Kidney tubule cell (primary cell): ENCODE results near the gene PURA.

ENCODE experiments used
- DNase-seq: peaks from one replicate; pipeline ENCODE4 v3.0.0-alpha.2; 2018; ENCODE audit warnings: low spot score

PURA gene

DNA sequence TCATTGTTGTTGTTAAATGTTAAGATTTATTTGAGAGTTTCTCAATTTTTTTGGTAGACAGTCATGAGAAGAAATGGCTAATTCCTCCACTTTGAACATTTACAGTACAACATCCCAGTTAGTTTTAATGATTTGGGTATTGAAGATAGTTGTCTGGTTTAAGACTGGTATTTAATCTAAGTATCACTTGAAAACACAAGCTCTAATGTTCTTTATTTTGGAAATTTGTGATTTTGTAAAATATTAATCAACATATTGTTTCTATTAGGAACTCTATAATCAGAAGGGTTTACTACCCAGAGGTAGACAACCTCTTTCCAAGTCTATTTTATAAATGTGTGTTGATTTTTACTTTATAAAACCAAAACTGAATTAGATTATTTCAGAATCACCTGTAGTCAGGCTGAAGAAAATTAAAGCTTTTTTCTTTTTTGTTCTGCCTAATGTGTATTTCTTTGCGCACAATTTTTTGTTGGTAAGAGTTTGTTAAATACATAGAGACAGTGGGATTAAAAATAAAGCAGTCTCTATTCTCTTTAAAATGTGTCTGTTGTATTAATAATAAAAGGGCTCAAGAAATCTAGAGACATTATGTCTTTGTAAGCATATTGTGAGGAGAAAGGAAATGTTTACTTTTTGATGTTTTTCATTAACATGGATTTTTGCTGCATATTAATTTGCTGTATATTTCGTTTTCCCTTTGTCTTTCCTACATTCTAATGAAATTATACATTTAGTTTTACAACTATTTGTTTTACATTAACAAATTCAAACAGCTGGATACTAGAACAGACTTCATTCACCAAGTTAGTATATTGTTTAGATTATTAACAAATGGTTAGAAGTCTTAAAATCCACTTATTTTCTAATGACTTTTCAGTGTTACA, 3.9 kb upstream of the PURA start:
- DNase-seq, result no peak

DNA sequence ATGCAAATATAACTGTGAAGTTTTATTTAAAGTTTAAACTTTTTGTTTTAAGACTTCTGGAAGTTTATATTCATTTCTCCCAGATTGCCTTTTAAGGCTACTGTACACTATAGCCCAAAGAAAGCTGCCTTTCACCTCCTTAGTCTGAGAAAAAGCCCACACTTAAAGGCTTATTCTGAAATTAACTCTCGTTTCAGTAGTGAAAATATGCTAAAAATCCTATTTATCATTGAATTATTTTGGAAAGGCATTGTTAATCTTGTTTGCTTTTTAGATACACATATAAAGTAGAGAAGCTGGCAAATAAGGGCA, 3.3 kb upstream of the PURA start:
- DNase-seq, result no peak

DNA sequence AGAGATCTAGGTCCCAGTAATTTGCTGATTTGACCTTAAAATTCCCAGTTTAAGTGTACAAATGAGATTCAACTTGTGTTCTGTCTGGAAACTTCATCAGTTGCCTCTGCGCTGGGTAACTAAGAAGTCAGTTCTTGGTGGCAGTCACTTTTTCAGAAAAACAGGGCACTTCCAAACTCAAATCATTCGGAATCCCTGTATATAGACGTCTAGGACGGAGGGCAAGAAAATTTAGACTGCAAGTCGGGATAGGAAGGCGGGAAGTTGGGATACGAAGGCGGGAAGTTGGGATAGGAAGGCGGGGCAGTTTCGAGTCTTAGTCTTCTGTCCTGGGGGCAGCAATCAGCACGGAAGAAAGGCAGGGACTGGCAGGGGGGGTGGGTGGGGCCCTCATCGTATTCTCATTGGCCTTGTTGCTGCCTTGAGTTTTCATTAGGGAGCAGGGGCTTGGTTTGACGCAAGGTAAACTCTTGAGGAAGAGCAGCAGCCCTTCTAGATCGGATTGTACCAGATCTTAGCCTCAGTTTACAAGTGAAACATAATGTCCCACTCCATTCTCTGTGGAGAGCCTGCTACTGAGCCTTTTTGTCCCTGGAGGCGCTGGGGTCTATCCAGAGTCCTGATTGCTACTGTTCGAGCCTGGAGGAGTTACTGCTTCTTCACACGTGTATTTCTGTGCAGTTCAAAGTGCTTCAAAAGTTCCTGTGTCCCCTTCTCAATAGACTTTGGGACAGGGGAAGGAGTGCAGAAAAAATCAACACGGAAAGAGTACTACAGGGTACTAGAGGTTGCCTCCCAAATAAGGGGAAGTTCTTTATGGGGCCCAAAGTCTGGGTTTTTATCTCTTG, 2.7 kb upstream of the PURA start:
- DNase-seq, result no peak

DNA sequence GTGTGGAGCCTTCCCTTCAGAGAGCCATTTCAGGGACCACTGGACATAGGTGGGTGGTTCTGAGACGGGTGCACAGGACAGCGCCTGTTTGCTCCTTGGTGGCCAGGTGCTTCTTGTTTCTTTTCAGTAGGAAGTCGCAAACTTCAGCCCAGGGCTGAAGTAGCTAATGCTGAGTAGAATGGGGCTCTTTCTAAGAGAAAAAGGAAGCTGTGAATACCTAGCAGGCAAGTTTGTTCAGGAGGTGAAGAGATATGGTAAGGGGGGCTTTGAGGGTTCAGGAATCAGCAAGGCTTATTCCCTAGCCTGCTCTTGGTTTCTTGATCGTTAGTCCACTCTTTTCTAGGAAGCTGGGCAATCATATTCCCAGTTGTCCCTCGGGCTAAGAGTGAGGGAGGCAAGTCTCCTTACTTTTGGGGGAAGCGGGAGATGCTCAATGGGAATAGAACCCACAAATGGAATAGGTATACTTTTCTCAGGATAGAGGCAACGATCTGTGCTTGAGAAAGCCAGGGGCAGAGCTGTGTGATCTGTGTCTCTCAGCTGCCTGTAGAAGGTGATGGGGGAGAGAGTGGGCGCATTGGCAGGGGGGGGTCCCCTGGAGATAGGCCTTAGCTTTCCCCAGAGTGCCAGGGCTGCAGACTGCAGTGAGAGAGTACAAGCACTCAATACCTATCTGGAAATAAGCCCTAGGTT, 1.9 kb upstream of the PURA start:
- DNase-seq, result no peak

DNA sequence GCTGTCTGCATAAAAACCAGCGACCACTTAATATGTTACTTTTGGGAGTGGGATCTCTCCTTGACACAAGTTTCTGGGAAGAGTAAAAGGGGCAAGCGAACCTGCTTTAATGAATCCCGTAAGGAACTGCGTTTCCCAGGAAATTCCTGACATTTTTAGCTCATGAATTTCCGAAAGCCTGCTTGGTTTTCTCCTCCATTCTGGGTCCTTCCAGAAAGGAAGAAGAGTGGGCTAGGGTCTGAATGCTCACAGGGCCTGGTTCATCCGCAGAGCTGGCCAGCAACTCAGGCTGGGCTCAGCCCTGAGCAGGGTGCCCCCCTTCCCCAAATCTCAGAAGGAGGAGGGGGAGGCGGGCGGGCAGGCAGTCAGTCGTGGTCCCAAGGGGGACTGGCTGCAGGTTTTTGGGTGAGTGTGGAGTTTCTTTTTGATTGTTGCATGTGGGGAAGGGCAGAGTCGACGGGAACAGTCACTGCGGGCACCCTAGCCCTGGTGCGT, 1.2 kb upstream of the PURA start:
- DNase-seq, result peak; percentile 45

DNA sequence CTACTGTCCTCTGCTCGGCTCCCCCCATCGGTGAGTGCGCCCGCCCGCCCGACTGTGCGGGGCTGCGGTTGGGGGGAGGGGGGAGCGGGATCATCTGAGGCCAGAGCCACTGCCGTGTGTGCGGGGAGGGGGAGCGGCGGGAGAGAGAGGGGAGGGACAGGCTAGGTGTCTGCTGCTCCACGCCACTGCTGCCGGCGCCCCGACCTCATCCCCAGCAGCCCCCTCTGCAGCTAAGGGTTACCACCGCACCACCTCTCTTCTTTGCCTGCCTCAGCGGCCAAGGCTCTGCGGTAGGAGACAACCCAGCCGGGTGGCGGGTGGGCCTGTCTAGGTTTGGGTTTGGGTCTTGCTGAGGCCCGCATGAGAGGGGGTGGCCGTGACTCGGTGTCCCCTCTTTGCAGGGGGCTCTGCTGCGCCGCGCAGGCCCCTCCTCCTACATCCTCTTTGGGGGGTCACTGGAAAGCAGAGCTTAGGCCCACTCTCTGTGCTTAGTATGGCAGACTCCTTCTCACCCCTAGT, 670 bp upstream of the PURA start:
- no peak for DNase-seq

DNA sequence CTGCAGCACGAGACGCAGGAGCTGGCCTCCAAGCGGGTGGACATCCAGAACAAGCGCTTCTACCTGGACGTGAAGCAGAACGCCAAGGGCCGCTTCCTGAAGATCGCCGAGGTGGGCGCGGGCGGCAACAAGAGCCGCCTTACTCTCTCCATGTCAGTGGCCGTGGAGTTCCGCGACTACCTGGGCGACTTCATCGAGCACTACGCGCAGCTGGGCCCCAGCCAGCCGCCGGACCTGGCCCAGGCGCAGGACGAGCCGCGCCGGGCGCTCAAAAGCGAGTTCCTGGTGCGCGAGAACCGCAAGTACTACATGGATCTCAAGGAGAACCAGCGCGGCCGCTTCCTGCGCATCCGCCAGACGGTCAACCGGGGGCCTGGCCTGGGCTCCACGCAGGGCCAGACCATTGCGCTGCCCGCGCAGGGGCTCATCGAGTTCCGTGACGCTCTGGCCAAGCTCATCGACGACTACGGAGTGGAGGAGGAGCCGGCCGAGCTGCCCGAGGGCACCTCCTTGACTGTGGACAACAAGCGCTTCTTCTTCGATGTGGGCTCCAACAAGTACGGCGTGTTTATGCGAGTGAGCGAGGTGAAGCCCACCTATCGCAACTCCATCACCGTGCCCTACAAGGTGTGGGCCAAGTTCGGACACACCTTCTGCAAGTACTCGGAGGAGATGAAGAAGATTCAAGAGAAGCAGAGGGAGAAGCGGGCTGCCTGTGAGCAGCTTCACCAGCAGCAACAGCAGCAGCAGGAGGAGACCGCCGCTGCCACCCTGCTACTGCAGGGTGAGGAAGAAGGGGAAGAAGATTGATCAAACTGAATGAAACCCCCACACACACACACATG, 654 bp downstream of the PURA start:
- peak; percentile 68 for DNase-seq

DNA sequence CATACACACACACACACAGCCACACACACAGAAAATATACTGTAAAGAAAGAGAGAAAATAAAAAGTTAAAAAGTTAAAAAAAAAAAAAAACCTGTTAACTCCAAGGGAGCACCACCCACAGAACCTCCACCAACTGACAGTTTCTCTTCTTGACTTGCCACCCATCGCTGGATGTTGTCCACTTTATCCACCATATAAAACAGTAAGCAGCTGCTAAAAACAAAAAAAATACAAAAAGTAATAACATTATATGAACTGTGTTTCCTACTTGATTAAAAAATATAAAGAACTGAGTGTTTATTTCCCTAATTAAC, 1.2 kb downstream of the PURA start:
- no peak for DNase-seq

- no peak for DNase-seq
These were observed 2.8 kb downstream of the PURA start for GRCh38 chr5:140116716-140117115.

GRCh38 chr5:140117523-140117922, 3.6 kb downstream of the PURA start:
- no peak for DNase-seq

DNA sequence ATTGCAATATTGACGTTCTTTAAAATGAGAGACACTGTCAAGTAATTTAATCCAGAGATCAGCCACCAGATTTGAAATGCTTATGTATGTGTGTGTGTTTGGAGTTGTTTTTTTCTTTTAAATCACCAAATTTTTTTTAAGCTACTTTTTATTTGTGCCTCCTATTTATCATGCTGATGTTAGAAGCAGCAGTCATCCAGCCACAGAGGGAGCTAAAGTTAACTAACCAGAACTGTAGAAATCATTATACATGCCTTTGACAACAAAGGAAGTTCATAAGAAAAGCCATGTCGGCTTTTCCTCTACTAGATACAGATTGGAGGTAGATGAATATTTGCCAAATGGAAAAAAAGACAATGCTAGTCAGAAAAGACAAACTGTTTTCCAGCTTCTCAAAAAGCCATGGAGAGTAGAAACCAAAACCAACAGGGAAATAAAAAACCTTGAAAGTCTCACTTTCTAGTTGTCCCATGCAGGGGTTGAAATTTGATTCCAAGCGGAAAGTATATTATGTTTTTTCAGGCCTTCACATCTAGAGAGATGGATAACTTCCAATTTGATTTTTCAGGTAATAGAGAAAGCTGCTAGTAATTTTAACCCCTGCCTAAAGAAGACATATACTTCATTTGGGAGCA, 4.5 kb downstream of the PURA start:
- DNase-seq, result peak; percentile 33

DNA sequence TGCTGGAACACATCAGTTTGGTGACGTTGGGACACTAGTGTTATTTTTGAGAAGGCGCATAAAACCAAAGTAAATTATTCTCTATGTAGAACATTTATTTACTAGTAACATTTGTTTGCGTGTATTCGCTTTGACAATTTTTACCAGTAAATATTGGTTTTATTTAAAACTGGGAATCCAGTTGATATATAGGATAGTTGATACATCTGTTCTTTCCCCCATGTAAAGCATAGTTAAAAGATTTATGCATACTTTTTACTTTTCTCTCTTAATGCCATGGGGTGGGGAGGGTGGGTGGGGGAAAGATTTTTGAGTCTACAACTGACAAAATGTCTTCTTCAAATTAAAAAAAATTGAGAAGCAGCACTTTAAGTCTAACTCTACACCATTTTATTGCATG, 11.7 kb downstream of the PURA start, which contains the start of gene IGIP:
Gene IGIP, plus strand, starts transcription at position 301 of the 400 bp plus-strand sequence. CDS start 2,540 bp downstream, outside the sequence.
- DNase-seq, result no peak

GRCh38 chr5:140126315-140127012, 12.6 kb downstream of the PURA start:
- DNase-seq, result no peak

DNA sequence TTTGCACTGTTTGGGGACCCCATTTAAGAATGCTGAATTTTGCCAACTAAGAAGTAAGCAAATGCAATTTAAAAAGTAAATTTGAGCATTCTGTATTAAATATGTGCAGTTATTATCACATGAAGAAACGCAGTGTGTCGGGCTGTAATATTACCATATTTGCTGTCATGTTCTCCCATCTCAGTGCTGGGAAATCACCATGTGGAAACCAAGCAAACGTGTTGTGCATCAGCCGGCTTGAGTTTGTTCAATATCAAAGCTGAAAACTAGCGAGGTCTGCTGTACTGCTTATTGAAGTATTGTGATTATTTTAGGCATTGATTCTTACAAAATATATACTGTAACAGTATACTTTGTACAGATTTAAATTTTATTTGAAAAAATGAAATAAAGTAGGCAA, 14.5 kb downstream of the PURA start:
- DNase-seq, result no peak

GRCh38 chr5:140130949-140131733, 17.2 kb downstream of the PURA start:
- DNase-seq, result no peak

DNA sequence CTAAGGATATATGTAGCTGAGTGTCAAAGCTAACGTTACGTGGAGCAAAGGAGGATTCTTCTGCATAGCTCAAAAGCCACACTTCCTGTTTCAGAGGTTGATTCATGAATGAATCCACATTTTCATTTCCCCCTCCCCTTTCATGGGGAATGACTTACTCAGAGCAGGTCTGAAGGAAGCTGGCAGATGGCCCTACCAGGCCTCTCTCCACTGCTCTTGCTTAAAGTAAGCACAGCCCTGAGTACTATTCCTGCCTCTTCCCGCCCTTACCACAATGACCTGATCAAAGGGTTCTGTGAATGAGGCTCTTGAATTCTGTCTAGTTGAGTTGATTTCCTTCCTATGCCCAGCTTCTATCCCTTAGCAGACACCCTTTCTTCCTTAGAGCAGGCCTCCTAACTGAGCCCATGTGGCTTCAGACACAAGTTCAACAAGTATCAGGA, 18.1 kb downstream of the PURA start:
- DNase-seq, result peak; percentile 95

DNA sequence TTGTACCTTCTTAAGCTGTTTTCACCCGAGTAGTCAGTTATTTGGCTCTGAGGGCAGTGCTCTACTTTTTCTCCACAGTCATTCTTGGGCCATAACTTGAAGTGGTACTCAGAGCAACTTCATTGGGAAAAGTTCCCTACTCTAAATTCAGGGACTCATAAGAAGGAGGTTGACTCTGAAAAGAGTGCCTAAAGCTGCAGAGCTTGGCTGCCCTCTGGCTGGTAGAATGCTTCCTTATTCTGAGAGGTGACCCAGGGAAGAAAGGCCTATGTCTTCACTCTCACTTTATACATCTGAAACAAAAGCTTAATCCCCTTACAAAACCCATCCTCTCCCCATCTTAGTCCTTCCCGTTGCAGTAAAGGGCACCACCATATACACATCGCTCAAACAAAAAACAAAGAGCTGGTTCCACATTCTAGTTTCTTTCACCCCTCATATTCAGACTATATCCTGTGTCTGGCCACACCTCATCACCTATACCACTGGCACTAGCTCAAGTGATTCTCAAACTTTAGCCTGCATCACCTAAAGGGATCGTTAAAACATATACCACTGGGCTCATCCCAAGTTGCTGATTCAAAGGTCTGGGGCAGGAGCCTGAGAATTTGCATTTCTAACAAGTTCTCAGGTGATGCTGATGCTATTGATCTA, 19.7 kb downstream of the PURA start:
- DNase-seq, result no peak

GRCh38 chr5:140134277-140134935, 20.5 kb downstream of the PURA start:
- no peak for DNase-seq
